KBM-7 (cell line): ENCODE data around the gene DPP6.

Source experiments
- DNase-seq: peaks from one replicate; pipeline ENCODE4 v3.0.0-alpha.2; 2015
- in situ Hi-C: fragments of 300-500 bp; cut with MboI; formaldehyde crosslinking; loops from 2 replicates; pipeline ENCODE4 v1.14.3; 2020; ENCODE audit warnings: low sequenced_read_pairs, low pct_unique_long_range_greater_than_20kb, mixed read lengths

The DPP6 gene

DNA sequence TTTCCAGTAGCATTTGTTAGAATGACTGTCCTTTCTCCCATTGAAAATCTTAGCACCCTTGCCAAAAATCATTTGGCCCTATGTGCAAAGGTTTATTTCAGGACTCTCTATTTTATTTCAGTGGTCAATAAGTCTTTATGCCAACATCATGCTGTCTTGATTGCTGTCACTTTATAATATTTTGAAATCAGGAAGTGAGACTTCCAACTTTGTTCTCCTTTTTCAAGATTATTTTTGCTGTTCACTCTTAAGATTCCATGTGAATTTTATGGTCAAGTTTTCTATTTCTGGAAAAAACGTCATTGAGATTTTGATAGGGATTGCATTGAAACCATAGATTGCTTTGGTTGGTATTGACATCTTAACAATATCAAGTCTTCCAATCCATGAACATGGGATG, 885.6 kb downstream of the DPP6 start:
- in situ Hi-C loops, result loop anchor here (25.0 kb wide), 1 partner anchor 824 kb away; no protein-coding TSS in a partner anchor
- DNase-seq, result no peak

DNA sequence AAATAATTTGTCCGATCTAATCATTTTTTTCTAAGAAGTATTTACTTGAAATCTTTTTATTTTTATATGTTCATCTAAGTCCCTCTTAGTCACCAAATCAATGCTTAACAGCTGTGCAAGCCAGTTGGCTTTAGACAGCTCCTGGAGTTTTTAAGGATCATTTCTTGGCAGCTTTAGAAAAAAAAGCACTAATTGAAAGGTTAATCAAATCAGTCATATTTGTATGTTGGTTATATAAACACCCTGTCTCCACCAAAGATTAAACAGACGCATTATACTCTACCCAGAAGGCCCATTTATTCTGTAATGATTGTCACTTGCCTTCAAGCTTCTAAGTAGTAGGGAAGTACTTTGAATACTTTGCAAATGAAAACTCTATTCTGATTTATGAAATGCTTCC, 890.5 kb downstream of the DPP6 start:
- in situ Hi-C loops, result loop anchor here (25.0 kb wide), 1 partner anchor 820 kb away; no protein-coding TSS in a partner anchor
- DNase-seq, result no peak
